H1 (cell line): ENCODE data around the gene ZDHHC1. TPM values are rescaled to one million over a fixed set of nuclear protein-coding genes. Genes with fewer than 3 reads are reported as not detected.
A peak's percentile ranks its signal among the peaks of the same experiment; 100 is the strongest.

Experiments
- CTCF ChIA-PET: fragments of 300-600 bp; sonication (Branson Sonifier 250); formaldehyde crosslinking; loops from one replicate; lab custom pipeline; 2021; ENCODE audit not compliant: partially characterized antibody; lab: Charles Lee
- POLR2A ChIA-PET: fragments of 300-600 bp; sonication (Branson Sonifier 250); formaldehyde crosslinking; loops from one replicate; lab custom pipeline; 2021; ENCODE audit warnings: inconsistent platforms; ENCODE audit not compliant: partially characterized antibody; lab: Charles Lee
- DNase-seq, 2 experiments: peaks; one replicate each; pipeline versions ENCODE4 v3.0.0 to v3.0.0-alpha.2; 2010 to 2022; ENCODE audit warnings: low spot score in 2 of 2, low read depth in 1 of 2, mixed read lengths in 1 of 2
- FAIRE-seq: peaks from 2 replicates; lab custom pipeline; 2011; peaks lifted over from hg19 to GRCh38; lab: Jason Lieb, UNC
- H2AFZ ChIP-seq: 2 replicates; pipeline ENCODE4 v1.8.1; 2012; ENCODE audit warnings: low read length, inconsistent platforms
- H2AK5ac ChIP-seq: 2 replicates; pipeline ENCODE4 v1.6.1; 2013; ENCODE audit warnings: low read depth, low read length
- H2BK120ac ChIP-seq: replicated peaks from 2 replicates; pipeline ENCODE3; 2013; ENCODE audit warnings: low read depth, low read length, inconsistent platforms
- H2BK12ac ChIP-seq: 2 replicates; pipeline ENCODE4 v1.6.1; 2013; ENCODE audit warnings: low read depth, low read length
- H2BK15ac ChIP-seq: 2 replicates; pipeline ENCODE4 v1.6.1; 2013; ENCODE audit warnings: low read length
- H2BK20ac ChIP-seq: 2 replicates; pipeline ENCODE4 v1.6.1; 2013; ENCODE audit warnings: low read length
- H2BK5ac ChIP-seq: 2 replicates; pipeline ENCODE4 v1.6.1; 2013; ENCODE audit warnings: low read depth, low read length
- H3K14ac ChIP-seq: 2 replicates; pipeline ENCODE4 v1.6.1; 2013; ENCODE audit warnings: inconsistent platforms; ENCODE audit not compliant: insufficient read length
- H3K18ac ChIP-seq: 2 replicates; pipeline ENCODE4 v1.6.1; 2013; ENCODE audit warnings: low read length; ENCODE audit errors: extremely low read depth
- H3K23ac ChIP-seq: 2 replicates; pipeline ENCODE4 v1.6.1; 2013; ENCODE audit warnings: inconsistent platforms; ENCODE audit not compliant: insufficient read length
- H3K23me2 ChIP-seq: 2 replicates; pipeline ENCODE4 v1.6.1; 2013; ENCODE audit warnings: low read depth, low read length
- H3K27ac ChIP-seq: 2 replicates; pipeline ENCODE4 v1.6.1; 2011; ENCODE audit warnings: low read depth, low read length, inconsistent platforms
- H3K27me3 ChIP-seq, 4 experiments: replicated peaks in 1 of 4; 1 replicate in 1 of 4; 2 replicates in 3 of 4; pipeline versions ENCODE4 v1.6.1 to v1.8.1; 2011 to 2013; ENCODE audit warnings: low read length in 3 of 4, mild to moderate bottlenecking in 3 of 4, inconsistent platforms in 2 of 4, mixed read lengths in 2 of 4, moderate library complexity in 1 of 4; ENCODE audit not compliant: control insufficient read depth in 3 of 4, insufficient read depth in 3 of 4; ENCODE audit errors: extremely low read depth in 1 of 4
- H3K36me3 ChIP-seq, 4 experiments: 2 replicates each; pipeline versions ENCODE4 v1.6.1 to v1.8.1; 2011 to 2013; ENCODE audit warnings: mild to moderate bottlenecking in 4 of 4, low read length in 3 of 4, moderate library complexity in 2 of 4, control low read depth in 1 of 4, inconsistent platforms in 1 of 4; ENCODE audit not compliant: insufficient read depth in 4 of 4, control insufficient read depth in 2 of 4
- H3K4ac ChIP-seq: replicated peaks from 2 replicates; pipeline ENCODE3; 2013; ENCODE audit warnings: low read length, low read depth, mixed read lengths, inconsistent platforms; ENCODE audit not compliant: insufficient read length
- H3K4me1 ChIP-seq, 4 experiments: replicated peaks in 1 of 4; 1 replicate in 1 of 4; 2 replicates in 3 of 4; pipeline versions ENCODE4 v1.6.1 to v1.8.1; 2011 to 2013; ENCODE audit warnings: low read length in 3 of 4, inconsistent platforms in 2 of 4, mixed read lengths in 1 of 4; ENCODE audit not compliant: insufficient read depth in 4 of 4, control insufficient read depth in 3 of 4
- H3K4me2 ChIP-seq, 2 experiments: 2 replicates each; pipeline versions ENCODE4 v1.6.1 to v1.8.1; 2011 to 2013; ENCODE audit warnings: low read depth in 2 of 2, low read length in 2 of 2, control low read depth in 1 of 2, inconsistent platforms in 1 of 2, mild to moderate bottlenecking in 1 of 2; ENCODE audit not compliant: insufficient read depth in 1 of 2
- H3K4me3 ChIP-seq, 4 experiments: fragments of 200-600, 300-600 bp in 1 of 4; sonication (generic), shearing (Covaris generic), sonication (Bioruptor Twin) in 1 of 4; 2 replicates each; pipeline versions ENCODE4 v1.5.1 to v1.8.1; 2011 to 2016; ENCODE audit warnings: low read length in 4 of 4, low read depth in 3 of 4, control low read depth in 2 of 4, inconsistent platforms in 2 of 4, mild to moderate bottlenecking in 2 of 4, mixed read lengths in 1 of 4, moderate library complexity in 1 of 4; ENCODE audit not compliant: insufficient read depth in 2 of 4; ENCODE audit errors: extremely low read depth in 1 of 4
- H3K56ac ChIP-seq: replicated peaks from 2 replicates; pipeline ENCODE3; 2013; ENCODE audit warnings: low read depth, mild to moderate bottlenecking, mixed read lengths, low read length, inconsistent platforms; ENCODE audit not compliant: insufficient read length
- H3K79me1 ChIP-seq: 2 replicates; pipeline ENCODE4 v1.6.1; 2013; ENCODE audit warnings: low read depth, low read length, control low read depth
- H3K79me2 ChIP-seq, 2 experiments: 2 replicates each; pipeline versions ENCODE4 v1.6.1 to v1.8.1; 2012 to 2013; ENCODE audit warnings: low read length in 2 of 2, mild to moderate bottlenecking in 2 of 2, inconsistent platforms in 1 of 2; ENCODE audit not compliant: insufficient read depth in 2 of 2, control insufficient read depth in 1 of 2
- H3K9ac ChIP-seq, 4 experiments: replicated peaks in 1 of 4; 1 replicate in 1 of 4; 2 replicates in 3 of 4; pipeline versions ENCODE4 v1.6.1 to v1.8.1; 2011 to 2013; ENCODE audit warnings: low read depth in 3 of 4, low read length in 3 of 4, control low read depth in 2 of 4, mild to moderate bottlenecking in 2 of 4, moderate library complexity in 2 of 4, inconsistent platforms in 1 of 4; ENCODE audit errors: extremely low read depth in 1 of 4
- H3K9me3 ChIP-seq, 2 experiments: 2 replicates each; pipeline versions ENCODE4 v1.6.1 to v1.8.1; 2012 to 2013; ENCODE audit warnings: mild to moderate bottlenecking in 2 of 2, moderate library complexity in 2 of 2, control low read depth in 1 of 2, inconsistent platforms in 1 of 2, low read depth in 1 of 2, low read length in 1 of 2, mixed read lengths in 1 of 2; ENCODE audit not compliant: insufficient read depth in 2 of 2
- H4K20me1 ChIP-seq, 2 experiments: replicated peaks in 1 of 2; 2 replicates each; pipeline versions ENCODE3 to v1.8.1; 2011 to 2013; ENCODE audit warnings: inconsistent platforms in 2 of 2, low read length in 2 of 2, mild to moderate bottlenecking in 1 of 2; ENCODE audit not compliant: insufficient read depth in 2 of 2, control insufficient read depth in 1 of 2
- H4K5ac ChIP-seq: 2 replicates; pipeline ENCODE4 v1.6.1; 2013; ENCODE audit warnings: low read length, low read depth, mixed read lengths, inconsistent platforms; ENCODE audit not compliant: insufficient read length
- H4K8ac ChIP-seq: 2 replicates; pipeline ENCODE4 v1.8.0; 2013; ENCODE audit warnings: mild to moderate bottlenecking, moderate library complexity, low read length, inconsistent platforms; ENCODE audit not compliant: insufficient read depth; ENCODE audit errors: extremely low read depth
- H4K91ac ChIP-seq: replicated peaks from 2 replicates; pipeline ENCODE3; 2013; ENCODE audit warnings: low read length, mixed read lengths, inconsistent platforms; ENCODE audit not compliant: insufficient read length
- BCL11A ChIP-seq, 2 experiments: IDR thresholded peaks; one replicate each; pipeline ENCODE4 v1.6.1; 2011; ENCODE audit warnings: low read depth in 2 of 2, low read length in 2 of 2, mild to moderate bottlenecking in 2 of 2
- EZH2 ChIP-seq: fragments of 200-600 bp; sonication (generic); IDR thresholded peaks from 2 replicates; pipeline ENCODE4 v1.7.1; 2012; ENCODE audit warnings: low read depth, mild to moderate bottlenecking, moderate library complexity, low read length, inconsistent platforms; ENCODE audit not compliant: severe bottlenecking
- WGBS, 2 experiments: shearing (Covaris generic) in 1 of 2; methylation state at CpG; one replicate each; pipeline versions ENCODE4 v1.1.6 to v1.1.7; 2013 to 2015; ENCODE audit warnings: low lambda C conversion rate in 2 of 2, mixed read lengths in 2 of 2, inconsistent platforms in 1 of 2, low coverage in 1 of 2, missing lambda C conversion rate in 1 of 2; ENCODE audit not compliant: insufficient replicate concordance in 2 of 2, insufficient coverage in 1 of 2, insufficient read length in 1 of 2; ENCODE audit errors: extremely low coverage in 1 of 2, missing lambda C conversion rate in 1 of 2; 5-methylcytosine and 5-hydroxymethylcytosine counted together
- polyA plus RNA-seq, 7 experiments: library from polyadenylated mRNA; depleted of rRNA in 3 of 7; stranded (reverse) in 5 of 7; unstranded in 2 of 7; fragments of >200 nt in 5 of 7; fragments of 200-250 nt in 2 of 7; gene quantifications; 1 replicate in 5 of 7; 2 replicates in 1 of 7; 4 replicates in 1 of 7; pipeline versions ENCODE4 v1.2.1 to v1.2.3, GENCODE V29; 2011 to 2013; ENCODE audit warnings: missing spikeins in 2 of 7, mixed read lengths in 2 of 7
- total RNA-seq: library from RNA; stranded (reverse); fragmentation: NEBNext Ultra II Directional; extraction: Animal tissue kit (Norgen Biotek cat#: 25700); gene quantifications from 2 replicates; pipeline ENCODE4 v1.2.1, GENCODE V29; 2021

The ZDHHC1 gene
- total and polyA plus RNA-seq, 2 of the 8 experiments (the other 6 are each of a cell fraction or from before 2014, with no cell fraction given) = 3.1 to 4.9 TPM

DNA sequence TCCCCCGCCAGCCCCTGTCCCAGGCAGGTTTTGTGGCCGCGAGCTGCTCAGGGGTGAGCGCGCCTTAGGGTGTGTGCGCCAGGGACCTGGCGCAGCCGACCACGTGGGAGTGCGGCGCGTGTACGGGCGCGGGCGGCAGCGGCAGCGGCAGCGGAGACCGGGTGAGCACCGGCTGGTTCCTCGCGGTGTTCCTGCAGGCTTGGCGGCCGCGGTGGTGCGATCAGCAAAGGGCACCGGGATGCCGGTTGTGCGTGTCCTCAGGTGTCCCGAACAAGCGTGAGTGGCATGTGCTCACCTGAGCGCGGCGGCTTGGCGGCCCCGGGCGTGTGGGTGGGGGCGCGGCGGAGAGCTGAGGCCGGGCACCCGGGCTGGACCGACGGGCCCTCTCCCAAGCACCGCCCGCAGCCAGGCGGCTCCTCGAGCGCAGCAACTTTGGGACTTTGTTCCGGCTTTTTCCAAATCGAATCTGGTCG, 14.3 kb upstream of the ZDHHC1 start:
- peaks cover 0 to 19% (median 15%) of the 10 kb centered on the region in 4 experiments; a peak in 6 of 7 replicates for H3K27me3 ChIP-seq
- no peak overlapping the region for H3K56ac ChIP-seq
- H3K4me3 ChIP-seq = peak overlapping the region; percentile 56 to 86 (median 66)
- ChIA-PET CTCF (interaction anchor here (0.8 to 28.4 kb wide), 5 partner anchors 9 to 103 kb away, joined by 3 to 683 read pairs (median 6); no protein-coding TSS in a partner anchor), POLR2A (interaction anchor here (0.6 to 7.3 kb wide), 7 partner anchors 9 to 64 kb away, joined by 3 to 67 read pairs (median 4); no protein-coding TSS in a partner anchor)
- H3K27ac ChIP-seq = no peak overlapping the region; the same call in 1 of the 2 replicates
- FAIRE-seq = no peak
- no peaks in the 10 kb centered on the region; a peak in 1 of 4 replicates for H3K79me2 ChIP-seq
- H2BK5ac ChIP-seq = peak overlapping the region; percentile 85; the same call in 1 of the 2 replicates
- H3K36me3 ChIP-seq = peaks cover 0 to 2% (median 0%) of the 10 kb centered on the region in 4 experiments; a peak in 2 of 8 replicates
- H3K9me3 ChIP-seq = no peaks in the 10 kb centered on the region
- H4K5ac ChIP-seq = peak overlapping the region; percentile 35
- no peak overlapping the region for H3K14ac ChIP-seq
- peak overlapping the region; percentile 81; the same call in 1 of the 2 replicates for H2BK15ac ChIP-seq
- H3K23ac ChIP-seq = no peak overlapping the region
- H2AFZ ChIP-seq = no peak overlapping the region
- 5% methylated on average over 32 of the region's 53 CpGs; no CpG with 5 or more reads in 1 of the 2 experiments for WGBS, 2 experiments
- H3K79me1 ChIP-seq = peaks cover 10% of the 10 kb centered on the region; the same call in 1 of the 2 replicates
- no peak overlapping the region for H2BK20ac ChIP-seq
- H4K91ac ChIP-seq = peak overlapping the region; percentile 89
- peak overlapping the region; percentile 87 to 92 for H3K4me2 ChIP-seq
- peaks cover 0 to 3% of the 10 kb centered on the region in 2 experiments for H4K20me1 ChIP-seq
- peak overlapping the region; percentile 99 for H3K18ac ChIP-seq
- H2AK5ac ChIP-seq = no peak overlapping the region
- peak overlapping the region; percentile 55; the same call in 1 of the 2 replicates for H2BK12ac ChIP-seq
- H3K9ac ChIP-seq = peak overlapping the region; percentile 35 to 76 (median 70)
- no peak overlapping the region for H2BK120ac ChIP-seq
- peaks cover 4 to 42% (median 34%) of the 10 kb centered on the region in 4 experiments for H3K4me1 ChIP-seq
- H3K4ac ChIP-seq = peak overlapping the region; percentile 59
- peak in 1 of 2 experiments; percentile 77 for DNase-seq
- H3K23me2 ChIP-seq = peaks cover 17% of the 10 kb centered on the region; the same call in 1 of the 2 replicates
- peak overlapping the region; percentile 87 for H4K8ac ChIP-seq
- no peak for TF ChIP-seq BCL11A (IDR thresholded peaks at IDR 0.05; ENCODE audit: low read depth in 2 of 2, low read length in 2 of 2)
- peak; percentile 40 for TF ChIP-seq EZH2
